Mucosa of rectum (tissue), 2 donors: ENCODE results near the gene VLDLR.

Source experiments
- H3K27ac ChIP-seq, 2 donors: one replicate each; pipeline ENCODE4 v1.7.0; 2013; ENCODE audit warnings: inconsistent platforms in 2 of 2, low read depth in 2 of 2, low read length in 2 of 2
- H3K27me3 ChIP-seq, 2 donors: one replicate each; pipeline ENCODE4 v1.7.0; 2013; ENCODE audit warnings: low read length in 2 of 2; ENCODE audit not compliant: control insufficient read depth in 2 of 2, insufficient read depth in 2 of 2
- H3K36me3 ChIP-seq, 2 donors: one replicate each; pipeline ENCODE4 v1.7.0; 2013; ENCODE audit warnings: low read length in 2 of 2; ENCODE audit not compliant: control insufficient read depth in 2 of 2, insufficient read depth in 2 of 2
- H3K4me1 ChIP-seq, 2 donors: one replicate each; pipeline ENCODE4 v1.7.0; 2013; ENCODE audit warnings: low read length in 2 of 2, mild to moderate bottlenecking in 1 of 2; ENCODE audit not compliant: control insufficient read depth in 2 of 2, insufficient read depth in 2 of 2
- H3K4me3 ChIP-seq, 2 donors: one replicate each; pipeline ENCODE4 v1.7.0; 2013; ENCODE audit warnings: low read length in 2 of 2
- H3K9ac ChIP-seq, 2 donors: one replicate each; pipeline ENCODE4 v1.7.0; 2013; ENCODE audit warnings: low read length in 2 of 2, low read depth in 1 of 2, mild to moderate bottlenecking in 1 of 2
- H3K9me3 ChIP-seq, 2 donors: one replicate each; pipeline ENCODE4 v1.7.0; 2013; ENCODE audit warnings: low read length in 2 of 2; ENCODE audit not compliant: control insufficient read depth in 2 of 2
- donor health status: healthy.
- donor health status: Normal muscosa, but diverticular disease.

Gene VLDLR

DNA sequence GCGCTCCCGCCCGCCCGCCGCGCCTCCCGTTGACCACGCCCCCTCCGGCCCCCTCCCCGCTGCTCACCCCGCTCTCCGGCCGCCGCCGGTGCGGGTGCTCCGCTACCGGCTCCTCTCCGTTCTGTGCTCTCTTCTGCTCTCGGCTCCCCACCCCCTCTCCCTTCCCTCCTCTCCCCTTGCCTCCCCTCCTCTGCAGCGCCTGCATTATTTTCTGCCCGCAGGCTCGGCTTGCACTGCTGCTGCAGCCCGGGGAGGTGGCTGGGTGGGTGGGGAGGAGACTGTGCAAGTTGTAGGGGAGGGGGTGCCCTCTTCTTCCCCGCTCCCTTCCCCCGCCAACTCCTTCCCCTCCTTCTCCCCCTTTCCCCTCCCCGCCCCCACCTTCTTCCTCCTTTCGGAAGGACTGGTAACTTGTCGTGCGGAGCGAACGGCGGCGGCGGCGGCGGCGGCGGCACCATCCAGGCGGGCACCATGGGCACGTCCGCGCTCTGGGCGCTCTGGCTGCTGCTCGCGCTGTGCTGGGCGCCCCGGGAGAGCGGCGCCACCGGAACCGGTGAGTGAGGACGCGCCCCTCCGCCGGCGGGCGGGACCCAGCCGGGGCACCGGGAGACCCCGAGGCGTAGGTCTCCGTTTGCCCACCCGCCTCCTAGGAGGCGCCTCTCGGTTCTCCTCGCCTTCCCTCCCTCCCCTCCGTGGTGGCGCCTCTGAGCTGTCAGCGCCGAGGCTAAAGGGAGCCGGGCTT lies at the start of gene VLDLR:
Gene VLDLR, plus strand, starts transcription at position 66 of the 739 bp plus-strand sequence. Its CDS starts 403 bp downstream, at position 469.
- Histone ChIP-seq H3K9ac (peak within 1 kb of the TSS; percentile 17 to 67), H3K27ac (no peak within 1 kb of the TSS), H3K36me3 (no peaks in the 10 kb centered on the region), H3K4me3 (peak within 1 kb of the TSS; percentile 69 to 77), H3K27me3 (peaks cover 10 to 15% of the 10 kb centered on the region in 2 donors), H3K4me1 (peaks cover 0 to 5% of the 10 kb centered on the region in 2 donors), H3K9me3 (no peaks in the 10 kb centered on the region)

DNA sequence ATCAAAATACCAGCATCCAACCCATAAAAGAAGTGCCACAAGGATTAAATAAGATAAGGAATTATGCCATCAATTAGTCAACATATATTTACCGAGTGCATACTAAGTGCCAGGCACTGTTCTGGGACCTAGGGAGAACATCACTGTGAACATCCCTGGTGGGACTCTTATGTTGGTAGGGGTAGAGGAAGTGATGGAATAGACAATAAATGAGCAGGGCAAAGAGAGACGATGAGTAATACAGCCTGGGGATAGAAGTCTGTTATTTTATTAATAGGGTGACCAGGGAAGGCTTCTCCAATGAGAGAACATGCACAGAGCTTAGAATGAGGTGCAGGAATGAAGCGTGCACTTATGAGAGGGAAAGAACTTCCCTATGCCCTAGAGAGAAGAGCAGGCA lies 47.4 kb upstream of the VLDLR start:
- Histone ChIP-seq H3K9ac (no peak overlapping the region), H3K36me3 (no peaks in the 10 kb centered on the region), H3K27me3 (no peaks in the 10 kb centered on the region), H3K9me3 (no peaks in the 10 kb centered on the region), H3K27ac (no peak overlapping the region), H3K4me3 (no peak overlapping the region), H3K4me1 (peaks cover 10 to 28% of the 10 kb centered on the region in 2 donors)

DNA sequence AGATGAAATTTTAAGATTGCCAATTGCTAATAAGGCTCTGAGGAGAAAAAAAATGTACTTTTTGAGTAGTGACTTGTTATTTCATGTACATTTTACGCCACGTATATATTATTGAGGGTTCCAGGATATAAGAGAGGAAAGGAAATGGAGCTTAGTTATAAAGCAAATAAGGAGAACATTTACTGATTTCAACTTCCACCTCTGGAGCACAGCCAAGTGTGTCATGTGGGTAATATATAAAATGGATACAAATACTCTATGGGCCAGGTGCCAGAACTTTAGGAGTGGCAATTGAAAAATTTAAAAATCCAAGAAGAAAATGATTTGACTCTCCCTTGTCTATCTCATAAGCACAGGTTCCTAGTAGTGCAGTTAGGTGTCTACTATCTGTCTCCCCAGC lies 45.0 kb upstream of the VLDLR start:
- H3K4me3 ChIP-seq: no peak overlapping the region
- no peaks in the 10 kb centered on the region for H3K9me3 ChIP-seq
- peaks cover 3 to 14% of the 10 kb centered on the region in 2 donors for H3K4me1 ChIP-seq
- H3K27ac ChIP-seq: no peak overlapping the region
- H3K27me3 ChIP-seq: no peaks in the 10 kb centered on the region
- no peak overlapping the region for H3K9ac ChIP-seq
- no peaks in the 10 kb centered on the region for H3K36me3 ChIP-seq

DNA sequence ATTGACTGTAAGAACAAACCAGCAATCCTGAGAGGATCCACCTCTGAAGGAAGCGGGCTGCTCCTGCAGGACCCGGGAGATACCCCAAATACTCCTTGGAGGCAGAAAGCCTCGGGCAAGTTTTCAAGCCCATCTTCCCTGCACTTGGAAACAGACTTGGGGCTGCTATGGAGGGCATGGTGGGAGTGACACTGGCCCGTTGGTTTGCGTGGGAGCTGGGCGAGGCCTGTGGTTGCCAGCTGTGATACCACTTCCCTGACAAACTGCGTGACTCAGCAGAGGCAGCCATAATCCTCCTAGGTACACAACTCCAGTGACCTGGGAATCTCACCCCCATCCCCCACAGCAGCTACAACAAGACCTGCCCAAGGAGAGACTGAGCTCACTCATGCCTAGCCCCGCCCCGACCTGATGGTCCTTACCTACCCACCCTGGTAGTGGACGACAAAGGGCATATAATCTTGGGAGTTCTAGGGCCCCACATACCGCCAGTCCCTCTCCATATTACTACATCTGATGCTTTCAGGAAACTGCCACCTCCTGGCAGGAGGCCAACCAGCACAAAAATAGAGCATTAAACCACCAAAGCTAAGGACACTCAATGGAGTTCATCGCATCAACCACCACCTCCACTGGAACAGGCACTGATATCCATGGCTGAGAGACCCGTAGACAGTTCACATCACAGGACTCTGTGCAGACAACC lies 38.1 kb upstream of the VLDLR start:
- no peaks in the 10 kb centered on the region for H3K36me3 ChIP-seq
- peaks cover 0 to 3% of the 10 kb centered on the region in 2 donors for H3K9me3 ChIP-seq
- no peaks in the 10 kb centered on the region for H3K4me1 ChIP-seq
- no peak overlapping the region for H3K4me3 ChIP-seq
- no peak overlapping the region for H3K9ac ChIP-seq
- H3K27ac ChIP-seq: no peak overlapping the region
- H3K27me3 ChIP-seq: no peaks in the 10 kb centered on the region

DNA sequence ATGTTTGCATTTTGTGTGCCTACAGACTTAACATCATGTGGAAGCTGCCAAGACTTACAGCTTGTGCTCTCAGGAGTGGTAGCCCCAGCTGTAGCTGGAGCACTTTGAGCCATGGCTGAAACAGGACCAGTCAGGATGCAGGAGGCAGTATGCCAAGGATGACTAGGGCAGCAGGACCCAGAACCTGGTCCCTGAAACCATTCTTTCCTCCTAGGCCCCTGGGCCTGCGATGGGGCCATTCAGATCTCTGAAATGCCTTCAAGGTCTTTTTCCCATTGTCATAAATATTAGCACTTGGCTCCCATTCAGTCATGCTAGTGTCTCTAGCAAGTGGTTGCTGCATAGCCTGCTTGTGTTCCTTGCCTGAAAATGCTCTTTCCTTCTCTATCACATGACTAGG lies 29.6 kb upstream of the VLDLR start:
- Histone ChIP-seq H3K9me3 (peaks cover 0 to 1% of the 10 kb centered on the region in 2 donors), H3K9ac (no peak overlapping the region), H3K4me1 (no peaks in the 10 kb centered on the region), H3K27me3 (no peaks in the 10 kb centered on the region), H3K4me3 (no peak overlapping the region), H3K36me3 (no peaks in the 10 kb centered on the region), H3K27ac (no peak overlapping the region)

DNA sequence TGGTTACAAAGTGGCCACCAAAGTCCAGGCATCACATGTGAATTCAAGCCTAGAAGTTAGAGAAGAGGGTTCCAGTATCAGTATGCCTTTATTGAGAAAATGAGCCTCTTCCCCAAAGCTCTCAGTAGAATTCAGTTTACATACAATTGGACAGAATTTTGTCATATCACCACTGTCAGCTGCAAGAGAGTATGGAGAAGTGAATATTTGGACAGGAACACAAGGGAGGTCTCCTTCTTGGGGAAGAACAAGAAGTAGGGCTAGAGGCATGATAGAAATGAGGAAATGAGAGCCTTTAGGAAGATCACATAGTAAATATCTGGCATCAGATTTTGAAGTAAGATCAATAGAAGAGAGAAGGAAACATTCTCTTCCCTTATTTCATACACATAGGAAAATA lies 27.8 kb upstream of the VLDLR start:
- no peaks in the 10 kb centered on the region for H3K27me3 ChIP-seq
- no peak overlapping the region for H3K4me3 ChIP-seq
- H3K27ac ChIP-seq: no peak overlapping the region

DNA sequence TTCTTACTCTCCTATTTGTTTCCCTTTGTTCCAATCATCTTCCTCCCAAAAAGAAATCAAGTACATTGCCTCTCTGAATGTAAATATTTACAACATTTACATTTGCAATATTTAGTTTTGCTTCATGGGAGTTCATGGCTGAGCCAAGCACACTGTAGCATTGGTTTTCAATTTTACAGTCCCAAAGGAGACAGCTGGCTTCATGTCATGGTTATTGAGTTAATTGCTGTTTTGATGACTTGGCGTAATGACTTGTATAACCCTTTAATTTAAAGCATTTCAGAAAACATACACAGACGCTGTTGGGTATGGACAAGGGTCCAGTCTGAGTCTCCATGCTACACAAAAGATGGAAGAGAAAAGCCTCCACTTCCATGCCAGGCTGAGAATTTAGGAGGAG lies 25.6 kb upstream of the VLDLR start:
- no peaks in the 10 kb centered on the region for H3K4me1 ChIP-seq
- no peaks in the 10 kb centered on the region for H3K36me3 ChIP-seq
- no peaks in the 10 kb centered on the region for H3K9me3 ChIP-seq
- H3K9ac ChIP-seq: no peak overlapping the region
- H3K27me3 ChIP-seq: no peaks in the 10 kb centered on the region
- H3K27ac ChIP-seq: no peak overlapping the region
- no peak overlapping the region for H3K4me3 ChIP-seq

More for the DNA sequence above, 27.8 kb upstream of the VLDLR start:
- Histone ChIP-seq H3K4me1 (no peaks in the 10 kb centered on the region), H3K36me3 (no peaks in the 10 kb centered on the region), H3K9ac (no peak overlapping the region), H3K9me3 (no peaks in the 10 kb centered on the region)

DNA sequence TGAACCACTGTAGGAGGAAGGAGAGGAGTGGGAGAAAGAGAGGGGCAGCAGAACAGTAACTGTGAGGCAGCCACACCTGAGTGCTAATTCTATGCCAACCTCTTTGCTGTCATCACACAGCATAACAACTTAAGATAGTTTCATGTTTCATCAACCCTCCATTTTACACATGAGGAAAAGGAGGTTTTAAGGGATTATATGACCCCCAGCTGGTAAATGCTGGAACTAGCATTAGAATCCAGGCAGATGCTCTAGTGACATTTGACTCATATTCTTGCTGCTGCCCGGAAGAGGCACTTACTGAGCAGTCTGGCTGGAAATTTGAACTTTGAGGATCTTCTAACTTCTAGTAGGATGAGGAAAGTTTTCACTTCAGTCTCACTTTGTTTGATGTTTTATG lies 24.1 kb upstream of the VLDLR start:
- no peak overlapping the region for H3K4me3 ChIP-seq
- no peaks in the 10 kb centered on the region for H3K27me3 ChIP-seq
- H3K9me3 ChIP-seq: no peaks in the 10 kb centered on the region
- no peaks in the 10 kb centered on the region for H3K36me3 ChIP-seq
- no peak overlapping the region for H3K9ac ChIP-seq
- H3K4me1 ChIP-seq: no peaks in the 10 kb centered on the region
- no peak overlapping the region for H3K27ac ChIP-seq

DNA sequence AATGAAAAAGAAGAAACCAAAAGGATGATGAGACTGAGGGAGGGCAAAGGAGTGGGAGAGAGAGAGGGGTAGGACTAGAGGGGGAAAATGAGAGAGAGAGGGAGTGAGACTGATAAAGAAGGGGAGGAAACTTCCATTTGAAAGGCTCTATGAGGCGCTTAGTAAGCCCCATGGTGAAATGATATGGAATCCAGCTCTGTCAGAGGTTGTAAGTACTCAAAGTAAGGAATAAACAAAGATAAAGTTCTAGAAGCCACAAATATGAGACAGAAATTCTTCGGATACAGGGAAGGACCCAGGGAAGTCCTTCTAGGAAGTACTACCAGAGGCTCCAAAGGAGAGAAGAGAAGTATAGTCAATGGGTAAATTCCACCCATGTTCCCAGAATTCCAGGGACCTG lies 21.7 kb upstream of the VLDLR start:
- Histone ChIP-seq H3K4me1 (no peaks in the 10 kb centered on the region), H3K27ac (no peak overlapping the region), H3K36me3 (no peaks in the 10 kb centered on the region), H3K9ac (no peak overlapping the region), H3K4me3 (no peak overlapping the region), H3K27me3 (no peaks in the 10 kb centered on the region), H3K9me3 (no peaks in the 10 kb centered on the region)

DNA sequence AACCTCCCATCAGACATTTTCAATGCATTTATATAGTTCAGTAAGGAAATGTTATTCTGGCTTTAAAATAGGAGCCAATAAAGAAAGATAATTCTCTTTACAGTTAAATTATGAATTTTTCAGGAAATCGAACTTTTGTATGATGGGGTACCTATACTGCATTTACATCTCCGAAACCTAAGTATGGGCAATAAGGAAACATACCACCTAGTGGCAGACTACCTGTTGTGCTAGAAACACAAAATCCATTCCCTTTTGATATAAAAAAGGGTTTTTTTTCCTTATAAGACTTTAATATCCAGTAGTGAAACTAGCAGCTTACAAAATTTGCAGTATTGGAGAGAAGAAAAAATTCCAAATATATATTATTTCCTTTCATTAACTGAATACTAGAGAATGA lies 21.3 kb upstream of the VLDLR start:
- H3K9me3 ChIP-seq: no peaks in the 10 kb centered on the region
- H3K27me3 ChIP-seq: no peaks in the 10 kb centered on the region
- no peak overlapping the region for H3K4me3 ChIP-seq

More for the DNA sequence above, 21.3 kb upstream of the VLDLR start:
- Histone ChIP-seq H3K4me1 (no peaks in the 10 kb centered on the region), H3K9ac (no peak overlapping the region), H3K27ac (no peak overlapping the region), H3K36me3 (no peaks in the 10 kb centered on the region)
